Osteoblast (primary cell): ENCODE data around the gene ELAVL4. TPM values are rescaled to one million over a fixed set of nuclear protein-coding genes. Genes with fewer than 3 reads are reported as not detected.

Experiments
- DNase-seq: peaks from one replicate; pipeline ENCODE4 v3.0.0; 2011; ENCODE audit warnings: low spot score, mixed read lengths; ENCODE audit not compliant: insufficient read length; ENCODE audit errors: missing footprints
- H2AFZ ChIP-seq: 2 replicates; pipeline ENCODE4 v1.6.0; 2011; ENCODE audit warnings: mild to moderate bottlenecking, low read length
- H3K27ac ChIP-seq: 2 replicates; pipeline ENCODE4 v1.5.1; 2011; ENCODE audit warnings: mild to moderate bottlenecking, low read depth, low read length, moderate library complexity
- H3K27me3 ChIP-seq: 2 replicates; pipeline ENCODE4 v1.6.0; 2012; ENCODE audit warnings: mild to moderate bottlenecking, control low read depth, inconsistent platforms, low read length, moderate library complexity; ENCODE audit not compliant: insufficient read depth
- H3K36me3 ChIP-seq: 2 replicates; pipeline ENCODE4 v1.5.1; 2011; ENCODE audit warnings: mild to moderate bottlenecking, low read length, control low read depth, moderate library complexity; ENCODE audit not compliant: insufficient read depth
- H3K4me1 ChIP-seq: 2 replicates; pipeline ENCODE4 v1.5.1; 2011; ENCODE audit warnings: mild to moderate bottlenecking, low read length, control low read depth, moderate library complexity; ENCODE audit not compliant: insufficient read depth
- H3K4me2 ChIP-seq: 2 replicates; pipeline ENCODE4 v1.6.0; 2011; ENCODE audit warnings: mild to moderate bottlenecking, low read length; ENCODE audit not compliant: insufficient read depth
- H3K4me3 ChIP-seq: fragments of 200-600 bp; sonication (generic); 3 replicates; pipeline ENCODE4 v1.5.1; 2012; ENCODE audit warnings: mild to moderate bottlenecking, low read length, inconsistent platforms; ENCODE audit not compliant: insufficient read depth
- H3K79me2 ChIP-seq: 2 replicates; pipeline ENCODE4 v1.6.0; 2012; ENCODE audit warnings: mild to moderate bottlenecking, low read length, control low read depth, inconsistent platforms; ENCODE audit not compliant: insufficient read depth
- H3K9me3 ChIP-seq: 2 replicates; pipeline ENCODE4 v1.5.1; 2011; ENCODE audit warnings: low read depth, low read length, control low read depth
- H4K20me1 ChIP-seq: 2 replicates; pipeline ENCODE4 v1.6.0; 2012; ENCODE audit warnings: mild to moderate bottlenecking, low read length, control low read depth; ENCODE audit not compliant: insufficient read depth
- CTCF ChIP-seq: IDR thresholded peaks from 2 replicates; pipeline ENCODE4 v1.5.1; 2011; ENCODE audit warnings: mild to moderate bottlenecking, low read depth, low read length, moderate library complexity; ENCODE audit errors: extremely low read depth
- total RNA-seq: library from RNA; depleted of rRNA; stranded (reverse); fragments of >200 nt; gene quantifications from 2 replicates; pipeline ENCODE4 v1.2.3, GENCODE V29; 2012

ELAVL4 gene
- total RNA-seq, 1 donor: not detected

- no peak overlapping the region for H3K27ac ChIP-seq
- no peaks in the 10 kb centered on the region for H3K36me3 ChIP-seq
- H3K4me1 ChIP-seq: no peaks in the 10 kb centered on the region
- no peak overlapping the region for H3K4me2 ChIP-seq
- TF ChIP-seq CTCF: no peak
- no peak overlapping the region for H3K4me3 ChIP-seq
- no peak overlapping the region for H2AFZ ChIP-seq
- H3K9me3 ChIP-seq: no peaks in the 10 kb centered on the region
- H4K20me1 ChIP-seq: no peaks in the 10 kb centered on the region
- H3K79me2 ChIP-seq: no peaks in the 10 kb centered on the region
- no peaks in the 10 kb centered on the region for H3K27me3 ChIP-seq
- no peak for DNase-seq
Observed at GRCh38 chr1:50214717-50215116, 106.0 kb downstream of the ELAVL4 start.

- Histone ChIP-seq H3K36me3 (no peaks in the 10 kb centered on the region), H3K27ac (no peak overlapping the region), H3K4me3 (no peak overlapping the region), H3K4me1 (no peaks in the 10 kb centered on the region), H2AFZ (no peak overlapping the region), H3K27me3 (no peaks in the 10 kb centered on the region), H3K9me3 (no peaks in the 10 kb centered on the region), H4K20me1 (no peaks in the 10 kb centered on the region), H3K79me2 (no peaks in the 10 kb centered on the region), H3K4me2 (no peak overlapping the region)
- no peak for TF ChIP-seq CTCF
- DNase-seq: no peak
Observed at GRCh38 chr1:50218344-50219120, 109.8 kb downstream of the ELAVL4 start.

- Histone ChIP-seq H4K20me1 (no peaks in the 10 kb centered on the region), H3K4me3 (no peak overlapping the region), H3K27me3 (no peaks in the 10 kb centered on the region), H3K79me2 (no peaks in the 10 kb centered on the region), H3K4me2 (no peak overlapping the region), H3K36me3 (no peaks in the 10 kb centered on the region), H3K9me3 (no peaks in the 10 kb centered on the region), H2AFZ (no peak overlapping the region), H3K4me1 (no peaks in the 10 kb centered on the region), H3K27ac (no peak overlapping the region)
- DNase-seq: no peak
- no peak for TF ChIP-seq CTCF
Observed at GRCh38 chr1:50228871-50229384, 120.2 kb downstream of the ELAVL4 start.

- H3K4me2 ChIP-seq: no peak overlapping the region
- H3K79me2 ChIP-seq: no peaks in the 10 kb centered on the region
- H3K27ac ChIP-seq: no peak overlapping the region
- no peaks in the 10 kb centered on the region for H3K9me3 ChIP-seq
- no peak for TF ChIP-seq CTCF
- no peaks in the 10 kb centered on the region for H3K27me3 ChIP-seq
- no peaks in the 10 kb centered on the region for H3K4me1 ChIP-seq
- DNase-seq: no peak
- H3K4me3 ChIP-seq: no peak overlapping the region
- no peaks in the 10 kb centered on the region for H4K20me1 ChIP-seq
- no peaks in the 10 kb centered on the region for H3K36me3 ChIP-seq
- H2AFZ ChIP-seq: no peak overlapping the region
Observed at GRCh38 chr1:50231209-50231608, 122.5 kb downstream of the ELAVL4 start.
